IPS-15b (cell line): Measurements from ENCODE around the gene MEF2B.
"Not testable (repeated sequence)": the region's sequence is repeated elsewhere in the genome, so short reads cannot be mapped to it uniquely, and the experiment has no call there.

Experiments used
- H3K27me3 ChIP-seq: one replicate; pipeline ENCODE4 v1.6.1; 2013; ENCODE audit warnings: low read length; ENCODE audit not compliant: control insufficient read depth, insufficient read depth
- H3K36me3 ChIP-seq: one replicate; pipeline ENCODE4 v1.6.1; 2013; ENCODE audit warnings: low read length; ENCODE audit not compliant: control insufficient read depth, insufficient read depth
- H3K4me1 ChIP-seq: one replicate; pipeline ENCODE4 v1.6.1; 2013; ENCODE audit warnings: mild to moderate bottlenecking, low read length; ENCODE audit not compliant: control insufficient read depth, insufficient read depth
- H3K4me3 ChIP-seq: one replicate; pipeline ENCODE4 v1.5.1; 2013; ENCODE audit warnings: low read depth, low read length
- H3K9ac ChIP-seq: one replicate; pipeline ENCODE4 v1.6.1; 2013; ENCODE audit warnings: low read depth, mild to moderate bottlenecking, low read length
- H3K9me3 ChIP-seq: one replicate; pipeline ENCODE4 v1.6.1; 2013; ENCODE audit warnings: mild to moderate bottlenecking, low read length; ENCODE audit not compliant: control insufficient read depth, insufficient read depth

The MEF2B gene

GRCh38 chr19:19148504-19148903 is 21.6 kb downstream of the MEF2B start:
- H3K9ac ChIP-seq, H3K4me1 ChIP-seq, H3K4me3 ChIP-seq, H3K27me3 ChIP-seq, H3K9me3 ChIP-seq, H3K36me3 ChIP-seq: not testable (repeated sequence)

DNA sequence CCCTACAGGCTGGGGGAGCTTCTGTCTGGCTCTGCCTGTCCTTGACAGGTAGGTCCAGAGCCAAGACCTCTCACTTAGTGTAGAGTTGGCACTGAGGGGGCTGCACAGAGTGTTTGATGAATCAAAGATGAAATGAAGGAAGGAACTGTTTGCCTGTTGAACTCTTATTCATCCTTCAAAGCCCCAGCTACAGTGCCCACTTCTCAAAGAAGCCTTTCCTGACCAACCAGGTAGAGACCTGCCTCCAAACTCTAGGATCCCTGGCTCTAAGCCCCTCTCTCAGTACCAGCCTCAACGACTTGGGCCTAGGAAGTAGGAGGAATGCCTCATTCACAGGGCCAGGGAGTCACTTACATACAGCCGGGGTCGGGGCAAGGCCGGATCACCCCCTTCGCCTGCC is 22.7 kb downstream of the MEF2B start:
- Histone ChIP-seq H3K27me3 (no peaks in the 10 kb centered on the region), H3K9me3 (no peaks in the 10 kb centered on the region), H3K36me3 (peaks cover 5% of the 10 kb centered on the region), H3K4me3 (no peak overlapping the region), H3K4me1 (no peaks in the 10 kb centered on the region), H3K9ac (no peak overlapping the region)

DNA sequence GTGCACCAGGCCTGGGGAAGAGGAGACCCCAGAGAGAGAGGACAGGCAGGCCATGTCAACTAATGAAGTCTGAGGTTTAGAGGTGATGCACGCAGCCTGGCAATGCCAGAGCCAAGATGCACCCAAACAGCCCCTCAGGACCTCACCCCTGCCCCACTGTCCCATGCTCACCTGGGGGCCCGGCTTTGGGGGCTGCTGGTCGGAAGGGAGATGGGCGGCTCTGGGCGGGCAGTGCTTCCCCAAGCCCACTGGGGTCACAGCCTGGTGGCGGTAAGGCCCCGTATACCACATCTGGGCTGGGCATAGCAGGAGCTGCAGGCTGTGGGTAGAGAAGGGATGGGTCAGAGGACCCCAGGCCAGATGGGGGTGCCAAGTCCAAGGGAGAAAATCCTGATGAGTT is 23.2 kb downstream of the MEF2B start:
- no peak overlapping the region for H3K9ac ChIP-seq
- no peak overlapping the region for H3K4me3 ChIP-seq
- H3K27me3 ChIP-seq: no peaks in the 10 kb centered on the region
- H3K4me1 ChIP-seq: no peaks in the 10 kb centered on the region
- peaks cover 5% of the 10 kb centered on the region for H3K36me3 ChIP-seq
- no peaks in the 10 kb centered on the region for H3K9me3 ChIP-seq

DNA sequence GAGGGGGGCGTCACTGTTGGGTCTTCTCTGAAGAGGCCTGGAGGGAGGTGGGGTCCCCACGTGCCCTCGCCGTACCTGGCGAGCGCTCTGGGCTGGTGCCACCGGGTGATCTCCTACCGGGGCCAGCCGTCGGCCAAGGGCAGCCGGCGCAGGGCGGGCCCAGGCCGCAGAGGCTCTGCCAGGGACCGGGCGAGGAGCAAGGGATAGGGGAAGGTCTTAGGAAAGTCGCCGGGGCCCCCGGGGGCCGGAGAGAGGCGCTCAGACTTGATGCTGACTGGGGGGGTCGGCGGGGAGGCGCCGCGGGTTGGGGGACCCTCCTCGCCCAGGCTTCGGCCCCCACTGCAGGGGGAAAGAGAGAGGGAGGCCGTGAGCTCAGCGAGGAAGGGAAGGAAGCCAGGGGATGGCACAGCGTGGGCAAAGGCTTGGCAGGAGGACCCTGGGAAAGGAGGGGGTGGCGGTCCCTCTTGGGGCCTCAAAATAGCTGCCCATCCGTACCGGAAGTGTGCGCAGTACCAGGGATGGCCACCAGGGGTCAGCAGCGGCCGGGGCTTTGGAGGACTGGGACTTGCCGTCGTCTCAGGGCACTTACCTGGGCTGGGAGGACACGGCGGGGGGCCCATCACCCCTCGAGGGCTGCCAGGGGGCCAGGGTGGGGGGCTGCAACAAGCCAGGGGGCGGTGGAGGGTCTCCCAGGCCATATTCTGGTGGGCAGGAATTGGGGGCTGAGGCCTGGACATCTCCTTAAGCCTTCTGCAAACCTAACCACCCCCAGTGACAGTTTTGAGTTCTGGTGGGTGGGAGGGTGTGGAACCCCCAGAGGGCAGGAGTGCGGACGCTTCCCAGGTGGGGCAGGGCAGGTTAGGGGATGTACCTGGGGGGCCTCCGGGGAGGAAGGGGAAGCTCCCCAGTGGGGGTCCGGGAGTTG is 24.1 kb downstream of the MEF2B start:
- Histone ChIP-seq H3K27me3 (no peaks in the 10 kb centered on the region), H3K4me1 (no peaks in the 10 kb centered on the region), H3K4me3 (no peak overlapping the region), H3K9me3 (no peaks in the 10 kb centered on the region), H3K36me3 (peaks cover 5% of the 10 kb centered on the region), H3K9ac (no peak overlapping the region)

- no peaks in the 10 kb centered on the region for H3K4me1 ChIP-seq
- H3K9ac ChIP-seq: no peak overlapping the region
- peaks cover 5% of the 10 kb centered on the region for H3K36me3 ChIP-seq
- no peaks in the 10 kb centered on the region for H3K9me3 ChIP-seq
- no peak overlapping the region for H3K4me3 ChIP-seq
- H3K27me3 ChIP-seq: no peaks in the 10 kb centered on the region
Measured at GRCh38 chr19:19145281-19145680, 24.8 kb downstream of the MEF2B start.

GRCh38 chr19:19142347-19142746 is 27.7 kb downstream of the MEF2B start:
- Histone ChIP-seq H3K4me1 (no peaks in the 10 kb centered on the region), H3K4me3 (no peak overlapping the region), H3K9me3 (no peaks in the 10 kb centered on the region), H3K9ac (no peak overlapping the region), H3K36me3 (no peaks in the 10 kb centered on the region), H3K27me3 (peaks cover 6% of the 10 kb centered on the region)

DNA sequence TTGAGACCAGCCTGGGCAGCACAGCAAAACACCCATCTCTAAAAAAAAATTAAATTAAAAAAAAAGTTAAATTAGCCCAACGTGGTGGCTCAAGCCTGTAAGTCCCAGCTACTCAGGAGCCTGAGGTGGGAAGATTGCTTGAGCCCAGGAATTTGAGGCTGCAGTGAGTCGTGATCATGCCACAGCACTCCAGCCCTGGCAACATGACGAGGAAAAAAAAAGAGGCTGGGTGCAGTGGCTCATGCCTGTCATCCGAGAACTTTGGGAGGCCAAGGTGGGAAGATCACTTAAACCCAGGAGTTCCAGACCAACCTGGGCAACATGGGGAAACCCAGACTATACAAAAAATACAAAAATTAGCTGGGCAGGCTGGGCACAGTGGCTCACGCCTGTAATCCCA is 29.6 kb downstream of the MEF2B start:
- no peak overlapping the region for H3K9ac ChIP-seq
- H3K36me3 ChIP-seq: no peaks in the 10 kb centered on the region
- no peaks in the 10 kb centered on the region for H3K9me3 ChIP-seq
- no peaks in the 10 kb centered on the region for H3K4me1 ChIP-seq
- no peak overlapping the region for H3K4me3 ChIP-seq
- H3K27me3 ChIP-seq: peaks cover 11% of the 10 kb centered on the region

DNA sequence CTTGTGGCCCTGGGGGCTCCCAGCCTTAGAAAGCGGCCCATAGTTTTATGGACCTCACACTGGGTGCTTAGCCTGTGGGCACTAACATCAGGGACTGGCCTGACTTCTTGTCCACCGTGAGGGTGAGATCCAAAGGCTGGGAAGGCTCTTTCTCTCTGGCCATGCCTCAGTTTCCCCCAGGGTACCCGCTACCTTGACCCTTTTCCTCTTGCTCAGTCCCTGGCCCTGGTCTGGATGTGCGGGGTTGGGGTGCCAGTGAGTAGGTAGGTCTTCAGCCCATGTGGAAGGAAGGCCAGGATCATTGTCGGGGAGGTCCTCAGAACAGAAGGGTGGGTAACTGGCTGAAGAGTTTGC is 30.2 kb downstream of the MEF2B start:
- Histone ChIP-seq H3K9me3 (no peaks in the 10 kb centered on the region), H3K4me1 (no peaks in the 10 kb centered on the region), H3K27me3 (peaks cover 11% of the 10 kb centered on the region), H3K9ac (no peak overlapping the region), H3K36me3 (no peaks in the 10 kb centered on the region), H3K4me3 (no peak overlapping the region)

DNA sequence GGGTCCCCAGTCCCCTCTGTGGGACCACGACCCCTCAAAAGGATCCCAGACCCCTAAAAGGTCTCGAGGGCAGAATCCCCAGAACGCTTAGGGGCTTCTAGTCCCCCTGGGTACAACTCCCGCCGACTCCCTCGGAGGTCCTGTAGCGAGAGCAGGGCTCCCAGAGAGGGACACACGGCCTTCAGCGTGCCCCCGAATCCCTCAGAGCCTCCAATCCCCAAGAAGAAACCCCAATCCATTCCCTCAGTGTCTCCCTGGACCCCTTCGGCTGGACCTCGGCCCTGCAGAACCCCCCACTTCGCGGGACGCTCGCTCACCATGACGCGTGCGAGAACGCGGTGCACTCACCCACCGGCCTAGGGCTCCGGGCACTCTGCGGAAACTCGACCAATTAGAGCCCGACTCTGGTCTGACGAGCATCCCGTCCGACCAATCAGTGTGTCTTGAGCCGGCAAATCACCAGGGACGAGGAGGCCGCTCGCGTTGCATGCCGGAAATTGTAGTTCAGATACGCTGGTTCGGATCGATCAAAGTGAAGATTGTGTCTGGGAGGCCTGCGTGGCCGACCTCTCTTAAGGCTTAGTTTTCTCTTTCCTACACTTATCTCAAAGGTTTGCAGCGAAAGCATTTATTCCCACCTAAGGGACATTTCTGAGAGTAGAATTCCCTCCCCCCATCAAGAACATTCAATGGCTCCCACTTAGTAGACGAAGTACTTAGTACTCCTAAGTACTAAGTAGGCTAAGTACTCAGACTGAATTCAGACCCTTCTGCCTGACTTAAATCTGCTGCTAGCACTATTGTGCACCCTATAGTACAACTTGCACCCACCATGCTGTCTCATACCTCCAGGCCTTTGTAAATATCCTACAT is 31.7 kb downstream of the MEF2B start, which contains the start of gene TMEM161A:
TMEM161A (minus strand) TSS at position 370 of the 873 bp plus-strand sequence; CDS start at position 320, 50 bp downstream.
- Histone ChIP-seq H3K36me3 (no peaks in the 10 kb centered on the region), H3K9ac (peak within 1 kb of the TSS; percentile 90), H3K27me3 (peaks cover 11% of the 10 kb centered on the region), H3K4me1 (no peaks in the 10 kb centered on the region), H3K4me3 (peak within 1 kb of the TSS; percentile 89), H3K9me3 (no peaks in the 10 kb centered on the region)

GRCh38 chr19:19137556-19138108 is 32.4 kb downstream of the MEF2B start:
- Histone ChIP-seq H3K36me3 (no peaks in the 10 kb centered on the region), H3K9me3 (no peaks in the 10 kb centered on the region), H3K4me3 (peak overlapping the region; percentile 89), H3K27me3 (peaks cover 11% of the 10 kb centered on the region), H3K4me1 (no peaks in the 10 kb centered on the region), H3K9ac (peak overlapping the region; percentile 90)

DNA sequence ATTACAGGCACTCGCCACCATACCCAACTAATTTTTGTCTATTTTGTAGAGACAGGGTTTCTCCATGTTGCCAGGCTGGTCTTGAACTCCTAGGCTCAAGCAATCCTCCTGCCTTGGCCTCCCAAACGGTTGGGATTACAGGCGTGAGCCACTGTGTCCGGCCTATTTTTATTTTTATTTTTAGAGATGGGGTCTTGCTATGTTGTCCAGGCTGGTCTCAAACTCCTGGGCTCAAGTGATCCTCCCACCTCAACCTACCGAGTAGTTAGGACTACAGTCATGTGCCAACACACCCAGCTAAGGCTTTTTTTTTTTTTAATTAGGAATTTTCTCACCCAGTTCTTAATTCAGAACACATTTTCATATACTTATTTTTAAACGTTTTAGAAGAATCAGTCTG is 34.4 kb downstream of the MEF2B start:
- H3K27me3 ChIP-seq: peaks cover 11% of the 10 kb centered on the region
- not testable (repeated sequence) for H3K4me3 ChIP-seq, H3K9me3 ChIP-seq, H3K36me3 ChIP-seq, H3K9ac ChIP-seq, H3K4me1 ChIP-seq
